COLO668 (cell line): ENCODE measurements around the gene RELL1.
"Not testable (repeated sequence)": the region's sequence is repeated elsewhere in the genome, so short reads cannot be mapped to it uniquely, and the experiment has no call there.

Source experiments
- DNase-seq: peaks from one replicate; lab custom pipeline; 2025; ENCODE audit not compliant: unreplicated experiment; lab: John Stamatoyannopoulos, UW

RELL1 gene

GRCh38 chr4:37693450-37694190 lies 7.4 kb upstream of the RELL1 start:
- DNase-seq: no peak

GRCh38 chr4:37693030-37693429 lies 6.9 kb upstream of the RELL1 start:
- DNase-seq: no peak

GRCh38 chr4:37690976-37691375 lies 4.8 kb upstream of the RELL1 start:
- no peak for DNase-seq

- DNase-seq: no peak
Measured at GRCh38 chr4:37689353-37690095, 3.3 kb upstream of the RELL1 start.

- no peak for DNase-seq
Measured at GRCh38 chr4:37687681-37688080, 1.5 kb upstream of the RELL1 start.

GRCh38 chr4:37687194-37687562 lies 1.0 kb upstream of the RELL1 start:
- peak; percentile 13 for DNase-seq

- DNase-seq: peak; percentile 74
Measured at GRCh38 chr4:37685823-37686372, 278 bp downstream of the RELL1 start.

GRCh38 chr4:37685161-37685822 lies 884 bp downstream of the RELL1 start:
- DNase-seq: no peak

GRCh38 chr4:37684154-37684553 lies 2.0 kb downstream of the RELL1 start:
- no peak for DNase-seq

GRCh38 chr4:37682701-37683401 lies 3.3 kb downstream of the RELL1 start:
- no peak for DNase-seq

GRCh38 chr4:37680089-37680488 lies 6.1 kb downstream of the RELL1 start:
- no peak for DNase-seq

GRCh38 chr4:37679301-37679700 lies 6.9 kb downstream of the RELL1 start:
- DNase-seq: no peak

- no peak for DNase-seq
Measured at GRCh38 chr4:37678624-37679023, 7.6 kb downstream of the RELL1 start.

- DNase-seq: no peak
Measured at GRCh38 chr4:37675587-37676290, 10.4 kb downstream of the RELL1 start.

- DNase-seq: no peak
Measured at GRCh38 chr4:37674439-37674838, 11.7 kb downstream of the RELL1 start.

GRCh38 chr4:37673538-37674192 lies 12.5 kb downstream of the RELL1 start:
- DNase-seq: no peak

GRCh38 chr4:37671072-37671471 lies 15.1 kb downstream of the RELL1 start:
- DNase-seq: no peak

- DNase-seq: no peak
Measured at GRCh38 chr4:37670249-37670648, 15.9 kb downstream of the RELL1 start.

- DNase-seq: not testable (repeated sequence)
Measured at GRCh38 chr4:37669124-37669523, 17.1 kb downstream of the RELL1 start.
